GM21360 (cell line): ENCODE results near the gene SLC25A53.
A peak's percentile ranks its signal among the peaks of the same experiment; 100 is the strongest.

Experiments
- ATAC-seq: cut with Tn5 transposase; IDR thresholded peaks from one replicate; pipeline ENCODE4 v1.9.1; 2021; ENCODE audit warnings: mild to moderate bottlenecking, moderate library complexity; ENCODE audit not compliant: unreplicated experiment

SLC25A53 gene, protein sequence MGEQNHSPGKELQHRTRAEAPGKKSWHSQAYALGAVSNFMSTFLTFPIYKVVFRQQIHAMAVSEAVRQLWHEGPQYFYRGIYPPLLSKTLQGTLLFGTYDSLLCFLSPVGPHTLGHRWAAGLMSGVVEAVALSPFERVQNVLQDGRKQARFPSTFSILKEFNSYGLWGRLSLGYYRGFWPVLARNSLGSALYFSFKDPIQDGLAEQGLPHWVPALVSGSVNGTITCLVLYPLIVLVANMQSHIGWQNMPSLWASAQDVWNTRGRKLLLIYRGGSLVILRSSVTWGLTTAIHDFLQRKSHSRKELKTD

DNA sequence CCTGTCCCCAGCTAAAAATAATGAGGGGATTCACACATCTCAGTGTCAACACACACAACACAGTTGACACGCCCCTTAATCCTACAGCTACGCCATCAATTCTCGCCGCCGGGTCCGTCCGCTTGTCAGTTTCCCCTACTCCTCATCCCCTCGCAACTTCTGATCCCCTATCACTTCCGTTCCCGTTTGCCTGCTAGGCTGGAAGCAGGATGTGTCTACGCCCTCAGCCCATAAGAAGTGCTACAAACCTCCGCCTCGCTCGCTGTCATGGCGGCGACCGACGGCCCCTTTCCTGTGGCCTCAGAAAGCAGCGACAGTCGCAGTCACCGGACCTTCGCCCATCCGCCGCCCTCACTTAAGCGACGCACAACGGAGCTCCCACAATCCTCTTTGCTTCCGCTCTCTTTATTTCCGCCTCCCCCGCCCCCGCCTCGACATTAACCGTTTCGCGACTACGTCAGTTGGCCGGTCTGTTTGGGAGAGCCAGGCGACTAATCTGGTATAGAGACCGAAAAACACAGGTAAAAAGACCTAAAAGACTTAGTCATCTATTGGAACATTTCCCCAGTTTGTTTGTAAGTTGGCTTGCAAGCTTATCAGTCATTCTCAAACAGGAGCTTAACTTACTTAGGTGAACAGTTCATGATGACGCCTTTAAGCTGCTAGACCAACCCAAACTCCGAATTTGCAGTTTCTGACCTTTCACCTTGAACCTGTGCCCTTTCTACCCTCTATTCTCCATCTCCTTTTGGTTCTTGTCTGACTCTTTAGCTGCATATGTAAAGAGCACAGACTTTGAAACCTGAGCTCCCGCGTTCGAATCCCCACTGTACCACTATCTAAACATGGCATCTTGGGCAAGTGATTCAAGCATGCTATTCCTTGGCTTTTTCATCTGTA, at the start of gene SLC25A53:
TSS of gene SLC25A53 (minus strand) at position 380 of the 900 bp plus-strand sequence. CDS start 51,752 bp downstream, outside the sequence.
- ATAC-seq, result peak; percentile 89

DNA sequence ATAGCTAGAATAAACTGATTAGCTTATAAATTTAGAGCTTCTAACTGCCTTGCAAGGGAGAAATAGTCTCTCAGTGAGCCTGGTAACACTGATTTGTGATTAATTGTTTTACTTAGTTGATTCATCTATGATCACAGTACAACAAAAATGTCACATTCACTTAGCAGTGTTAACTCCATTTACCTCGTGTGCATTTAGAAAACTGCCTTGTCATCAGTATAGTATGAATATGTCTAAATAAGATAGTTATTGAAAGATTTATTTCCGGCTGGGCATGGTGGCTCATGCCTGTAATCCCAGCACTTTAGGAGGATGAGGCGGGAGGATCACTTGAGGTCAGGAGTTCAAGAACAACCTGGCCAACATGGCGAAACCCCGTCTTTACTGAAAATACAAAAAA, 48.7 kb upstream of the SLC25A53 start:
- no peak for ATAC-seq

DNA sequence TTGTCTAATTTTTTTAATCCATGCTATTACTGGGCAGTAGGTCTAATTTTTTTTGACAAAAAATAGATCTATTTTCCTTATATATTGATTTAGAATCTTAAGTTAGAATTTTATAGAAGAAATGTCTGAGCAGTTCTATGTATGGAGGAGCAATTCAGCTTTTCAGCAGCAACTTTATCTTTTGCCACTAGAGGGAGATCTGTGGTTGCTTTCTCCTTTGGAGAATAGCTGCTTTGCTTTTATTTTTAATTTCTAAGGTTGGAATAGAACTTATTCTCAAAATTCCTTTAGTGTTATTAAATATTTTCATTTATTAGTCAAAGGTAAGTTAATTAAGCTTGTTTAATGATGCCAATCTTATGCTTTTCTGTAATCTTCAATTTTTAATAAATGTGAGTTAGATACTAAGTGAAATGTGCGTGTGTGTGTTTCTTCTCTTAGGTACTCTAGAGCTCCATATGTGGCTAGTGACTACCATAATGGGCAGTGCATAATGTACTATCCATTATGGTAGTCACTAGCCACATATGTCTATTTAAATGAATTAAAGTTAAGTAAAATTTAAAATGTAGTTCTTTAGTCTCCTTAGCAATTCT, 38.8 kb upstream of the SLC25A53 start:
- ATAC-seq, result peak; percentile 74

DNA sequence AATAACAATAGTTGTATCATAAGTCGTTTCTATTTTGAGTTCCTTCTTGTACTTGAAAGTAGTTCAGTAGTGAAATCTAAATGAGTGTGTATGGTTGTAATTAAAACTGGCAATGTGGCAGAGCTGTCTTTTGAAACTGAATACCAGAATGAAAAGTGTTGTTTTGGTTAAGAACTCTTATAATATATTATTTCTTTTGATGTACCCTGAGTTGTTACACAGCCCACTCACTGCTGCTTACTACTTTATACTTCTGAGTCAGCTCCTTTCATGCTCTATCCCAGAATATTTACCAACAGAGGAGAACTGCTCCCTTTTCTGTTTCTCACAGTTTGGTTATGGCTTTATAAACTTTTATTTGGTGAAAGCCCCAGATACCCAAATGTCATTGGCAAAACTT, 38.2 kb upstream of the SLC25A53 start:
- ATAC-seq, result no peak

DNA sequence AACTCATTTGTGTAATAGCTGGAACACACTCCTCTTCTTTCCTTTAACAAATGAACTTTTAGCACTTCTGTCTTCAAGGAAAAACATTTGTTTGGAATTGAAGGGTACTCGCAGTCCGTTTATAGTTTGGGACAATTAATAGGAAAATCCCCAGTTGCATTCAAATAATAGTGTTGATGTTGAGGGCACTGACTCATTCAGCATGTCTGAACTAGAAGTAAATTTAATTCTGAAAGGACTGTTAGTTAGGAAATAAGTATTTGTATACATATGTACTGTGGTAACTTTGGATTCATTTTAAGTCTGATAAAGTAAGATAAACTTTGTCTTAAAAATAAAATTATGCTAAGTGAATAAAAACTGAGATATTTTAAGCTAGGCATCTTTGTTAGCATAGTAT, 36.7 kb upstream of the SLC25A53 start:
- ATAC-seq, result no peak

DNA sequence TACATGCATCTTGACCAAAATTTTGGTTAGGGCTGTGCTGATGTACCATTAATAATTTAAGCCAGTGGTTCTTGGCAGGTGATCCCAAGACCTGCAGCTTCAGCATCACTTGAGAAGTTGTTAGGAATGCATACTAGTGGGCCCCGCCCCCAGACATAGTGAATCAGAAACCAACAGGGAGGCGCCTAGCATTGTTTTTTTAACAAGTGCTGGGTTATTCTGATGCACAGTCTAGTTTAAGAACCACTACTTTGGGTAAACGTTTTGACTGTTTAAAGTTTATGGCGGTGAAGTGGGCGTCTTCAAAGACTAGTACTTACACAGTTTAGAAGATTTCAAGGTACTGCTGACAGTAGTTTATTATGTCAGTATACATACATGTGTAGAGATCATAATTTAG, 33.0 kb upstream of the SLC25A53 start:
- no peak for ATAC-seq

DNA sequence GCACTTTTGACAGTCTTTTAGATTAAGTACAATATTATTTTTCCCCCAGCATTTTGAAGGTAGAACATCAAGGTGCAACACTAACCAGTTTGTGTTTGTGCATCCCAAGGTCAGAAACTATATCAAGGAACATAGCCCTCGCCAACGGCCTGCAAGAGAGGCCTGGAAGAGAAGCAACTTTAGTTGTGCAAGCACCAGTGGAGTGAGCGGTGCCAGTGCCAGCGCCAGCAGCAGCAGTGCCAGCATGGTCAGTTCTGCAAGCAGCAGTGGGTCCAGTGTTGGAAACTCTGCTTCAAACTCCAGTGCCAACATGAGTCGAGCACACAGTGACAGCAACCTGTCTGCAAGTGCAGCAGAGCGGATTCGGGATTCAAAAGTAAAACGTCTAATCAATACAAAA, 31.1 kb upstream of the SLC25A53 start:
- no peak for ATAC-seq

DNA sequence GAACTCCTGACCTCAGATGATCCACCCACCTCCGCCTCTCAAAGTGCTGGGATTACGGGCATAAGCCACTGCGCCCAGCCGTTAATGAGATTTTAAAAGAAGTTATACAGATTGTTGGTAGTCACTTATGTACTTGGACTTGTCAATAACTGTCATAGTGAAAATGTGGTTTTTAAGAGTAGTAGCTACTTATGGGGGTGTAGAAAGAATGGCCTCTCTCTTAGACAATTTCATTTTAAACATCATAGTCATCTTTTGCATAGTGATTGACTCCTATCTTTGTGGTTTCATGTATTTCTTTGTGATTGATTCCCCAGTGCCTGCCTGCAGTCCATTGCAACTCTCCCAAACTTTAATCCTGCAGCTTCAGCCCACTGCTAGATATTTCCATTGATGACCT, 26.9 kb upstream of the SLC25A53 start:
- no peak for ATAC-seq

DNA sequence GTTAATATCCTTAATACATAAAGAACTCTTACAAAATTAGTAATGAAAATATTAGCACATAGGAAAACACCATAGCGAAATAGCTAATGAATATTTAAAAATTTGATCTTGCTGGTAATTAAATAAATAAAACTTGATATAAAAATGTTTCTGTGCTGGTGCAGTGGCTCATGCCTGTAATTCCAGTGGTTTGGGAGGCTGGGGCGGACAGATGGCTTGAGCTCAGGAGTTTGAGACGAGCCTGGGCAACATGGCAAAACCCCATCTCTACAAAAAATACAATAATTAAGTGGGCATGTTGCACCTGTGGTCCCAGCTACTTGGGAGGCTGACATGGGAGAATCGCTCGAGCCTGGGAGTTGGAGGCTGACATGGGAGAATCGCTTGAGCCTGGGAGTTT, 17.0 kb upstream of the SLC25A53 start:
- ATAC-seq, result no peak

DNA sequence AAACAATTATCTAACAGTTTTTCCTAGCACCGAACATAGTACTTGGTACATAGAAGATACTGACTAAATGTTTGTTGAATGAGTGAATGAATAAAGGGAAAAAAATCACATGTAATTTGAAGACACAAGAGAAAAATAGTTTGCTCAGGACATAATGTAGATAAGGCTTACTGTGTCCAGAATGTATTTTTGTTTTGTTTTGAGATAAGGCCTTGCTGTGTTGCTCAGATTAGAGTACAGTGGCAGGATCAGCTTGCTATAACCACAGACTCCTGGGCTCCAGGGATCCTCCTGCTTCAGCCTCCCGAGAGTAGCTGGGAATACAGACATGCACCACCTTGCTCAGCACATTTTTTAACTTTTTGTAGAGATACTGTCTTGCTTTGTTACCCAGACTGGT, 16.0 kb upstream of the SLC25A53 start:
- no peak for ATAC-seq

DNA sequence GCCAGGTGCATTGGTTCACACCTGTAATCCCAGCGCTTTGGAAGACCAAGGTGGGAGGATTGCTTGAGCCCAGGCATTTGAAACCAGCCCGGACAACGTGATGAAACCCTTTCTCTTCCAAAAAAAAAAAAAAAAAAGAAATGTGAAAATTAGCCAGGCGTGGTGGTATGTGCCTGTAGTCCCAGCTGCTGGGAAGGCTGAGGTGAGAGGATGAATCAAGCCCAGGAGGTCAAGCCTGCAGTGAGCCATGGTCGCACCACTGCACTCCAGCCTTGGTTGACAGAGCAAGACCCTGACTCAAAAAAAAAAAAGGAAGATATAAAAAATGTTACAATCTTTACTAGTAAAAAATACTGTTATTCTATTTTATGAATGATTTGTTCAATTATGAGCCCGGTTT, 15.3 kb upstream of the SLC25A53 start:
- ATAC-seq, result no peak

DNA sequence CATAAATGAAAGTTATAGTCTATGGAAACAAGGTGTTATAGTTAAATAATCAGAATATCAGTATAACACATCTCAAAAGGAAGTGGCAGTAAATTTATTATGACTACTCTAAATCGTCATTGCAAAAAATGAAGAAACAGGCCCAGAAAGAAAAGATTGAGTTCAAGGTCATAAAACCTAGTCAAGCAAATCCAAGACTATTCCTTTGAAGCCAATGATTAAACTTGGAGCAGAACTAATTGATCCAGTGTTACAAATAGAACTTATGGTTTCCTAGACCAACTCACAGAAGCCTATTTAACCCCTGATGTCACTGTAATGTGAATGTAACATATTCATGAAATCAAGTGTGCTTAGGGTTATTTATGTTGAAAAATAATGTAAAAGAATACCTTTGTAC, 11.3 kb upstream of the SLC25A53 start:
- no peak for ATAC-seq

DNA sequence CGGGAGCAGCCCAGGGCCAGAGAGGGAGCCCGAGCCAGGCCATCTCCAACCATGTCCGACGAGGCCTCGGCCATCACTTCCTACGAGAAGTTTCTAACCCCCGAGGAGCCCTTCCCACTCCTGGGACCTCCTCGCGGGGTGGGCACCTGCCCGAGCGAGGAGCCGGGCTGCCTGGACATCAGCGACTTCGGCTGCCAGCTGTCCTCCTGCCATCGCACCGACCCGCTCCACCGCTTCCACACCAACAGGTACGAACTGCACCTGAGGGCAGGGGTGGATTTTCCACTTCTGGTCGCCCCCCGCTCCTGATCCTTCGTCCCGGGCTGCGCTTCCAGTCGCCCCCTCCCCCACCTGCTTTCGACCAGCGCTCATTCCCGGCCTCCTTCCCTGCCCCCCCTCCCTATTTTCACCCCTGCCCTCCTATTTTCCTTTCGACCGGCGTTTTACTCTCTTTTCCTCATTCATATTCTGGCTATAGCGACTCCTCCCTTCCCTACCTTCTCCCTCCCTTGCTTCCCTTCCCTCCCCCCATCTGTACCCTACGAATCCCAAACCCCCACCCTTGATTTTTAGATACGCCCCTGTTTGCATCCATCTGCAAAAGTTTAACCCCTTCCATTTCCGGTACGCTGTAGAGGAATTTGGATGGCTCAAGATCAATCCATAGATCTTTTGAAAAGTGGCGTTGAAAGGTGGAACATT, 10.1 kb upstream of the SLC25A53 start:
- ATAC-seq, result no peak

DNA sequence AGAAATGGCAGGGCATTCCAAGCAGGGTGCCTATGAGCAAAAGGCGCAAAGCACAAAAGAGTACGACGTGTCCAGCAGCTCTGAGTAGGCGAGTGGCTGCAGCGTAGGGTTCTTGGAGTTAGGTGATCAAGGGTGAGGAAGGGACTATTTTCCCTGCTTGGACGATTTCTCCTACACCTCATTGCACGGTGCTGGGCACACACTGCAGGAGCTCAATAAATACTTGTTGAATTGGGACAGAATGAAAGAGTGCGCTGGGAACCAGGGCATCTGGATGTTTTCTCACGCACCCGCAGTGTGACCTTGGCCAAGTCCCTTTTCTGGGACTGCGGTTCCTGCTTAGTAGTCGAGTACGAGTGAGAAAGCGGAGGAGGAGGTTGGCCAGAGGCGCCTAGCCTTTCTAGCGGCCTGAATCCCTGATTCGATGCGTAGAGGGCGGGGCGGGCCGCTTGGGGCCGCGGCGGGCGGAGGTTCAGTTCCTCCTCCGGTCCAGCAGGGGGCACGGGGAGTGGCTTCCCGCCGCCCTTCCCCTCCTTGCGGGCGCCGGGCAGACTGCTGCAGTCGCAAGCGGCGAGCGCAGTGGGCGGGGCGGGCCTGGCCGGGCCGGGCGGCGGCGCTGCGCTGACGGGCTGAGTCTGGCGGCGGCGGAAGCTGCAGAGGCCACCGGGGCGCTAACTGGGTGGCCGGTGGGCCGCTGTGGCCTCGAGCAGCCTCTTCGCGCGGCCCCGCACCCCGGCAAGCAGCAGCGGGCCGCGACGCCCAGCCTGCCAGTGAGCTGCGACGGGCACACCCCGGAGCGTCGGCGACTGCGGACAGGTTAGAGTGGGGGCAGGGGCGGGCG, 9.3 kb upstream of the SLC25A53 start, which contains the start of gene FAM199X:
TSS of gene FAM199X (plus strand) at position 560 of the 841 bp plus-strand sequence. CDS start 333 bp downstream, outside the sequence.
- peak; percentile 95 for ATAC-seq

DNA sequence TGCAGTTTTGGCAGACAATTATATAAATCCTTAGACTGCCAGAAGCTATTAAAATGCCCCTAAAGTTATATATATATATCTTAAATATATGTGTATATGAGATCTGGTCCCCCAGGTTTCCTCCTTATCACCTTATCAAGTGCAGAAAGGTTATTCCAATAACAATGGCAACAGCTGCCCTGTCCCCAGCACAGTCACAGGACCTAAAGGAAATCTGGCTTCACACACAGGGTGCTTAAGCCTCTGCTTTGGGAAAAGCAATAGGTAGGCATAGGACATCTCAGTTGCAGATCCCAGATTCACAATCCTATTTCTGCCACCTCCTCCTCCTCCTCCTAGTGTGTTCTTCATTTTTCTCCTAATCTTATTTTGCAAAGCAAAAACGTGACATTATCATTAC, 5.8 kb downstream of the SLC25A53 start:
- no peak for ATAC-seq

DNA sequence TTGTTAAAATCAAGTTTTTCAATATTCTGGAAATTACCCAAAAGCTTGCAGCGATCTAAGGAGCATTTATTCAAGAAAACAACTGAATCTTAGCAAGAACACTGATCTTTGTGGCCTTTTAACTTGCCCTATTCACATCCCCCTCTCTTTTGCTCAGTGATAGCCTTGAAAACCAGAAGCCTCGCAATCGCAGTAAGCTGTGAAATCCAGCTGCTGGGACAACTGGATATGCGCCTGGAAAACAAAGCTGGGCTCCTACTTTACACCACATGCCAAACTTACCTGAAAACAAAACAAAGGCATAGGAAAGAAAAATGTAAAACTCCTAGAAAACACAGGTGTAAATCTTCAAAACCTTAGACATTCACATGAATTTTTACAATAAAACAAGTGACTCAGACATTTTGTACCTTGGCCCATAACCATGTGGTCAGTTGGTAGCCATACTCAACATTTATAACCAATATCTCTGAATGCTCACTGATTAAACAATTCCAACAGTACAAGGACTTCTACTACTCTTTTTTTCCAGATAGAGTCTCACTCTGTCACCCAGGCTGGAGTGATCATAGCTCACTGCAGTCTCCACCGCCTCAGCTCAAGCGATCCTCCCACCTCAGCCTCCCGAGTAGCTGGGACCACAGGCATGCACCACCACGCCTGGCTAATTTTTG, 15.6 kb downstream of the SLC25A53 start:
- ATAC-seq, result no peak

DNA sequence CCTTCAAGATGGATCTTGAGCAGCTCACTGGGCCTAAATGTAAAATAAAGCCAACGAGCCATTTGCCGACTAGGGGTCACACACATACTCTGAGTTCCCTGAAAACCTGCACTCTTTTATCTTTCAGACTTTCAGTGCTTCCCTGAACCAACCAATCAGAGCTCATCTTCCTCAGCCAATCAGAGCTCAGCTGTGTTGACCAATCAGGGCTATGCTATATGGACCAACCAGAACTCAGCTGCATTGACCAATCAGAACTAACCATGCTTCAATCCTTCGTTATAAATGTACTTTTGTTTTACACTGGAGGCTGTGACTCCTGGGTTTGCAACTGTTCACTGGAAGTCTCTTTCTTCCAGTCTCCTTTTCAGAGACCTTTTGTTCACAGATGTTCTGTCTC, 19.3 kb downstream of the SLC25A53 start:
- no peak for ATAC-seq

DNA sequence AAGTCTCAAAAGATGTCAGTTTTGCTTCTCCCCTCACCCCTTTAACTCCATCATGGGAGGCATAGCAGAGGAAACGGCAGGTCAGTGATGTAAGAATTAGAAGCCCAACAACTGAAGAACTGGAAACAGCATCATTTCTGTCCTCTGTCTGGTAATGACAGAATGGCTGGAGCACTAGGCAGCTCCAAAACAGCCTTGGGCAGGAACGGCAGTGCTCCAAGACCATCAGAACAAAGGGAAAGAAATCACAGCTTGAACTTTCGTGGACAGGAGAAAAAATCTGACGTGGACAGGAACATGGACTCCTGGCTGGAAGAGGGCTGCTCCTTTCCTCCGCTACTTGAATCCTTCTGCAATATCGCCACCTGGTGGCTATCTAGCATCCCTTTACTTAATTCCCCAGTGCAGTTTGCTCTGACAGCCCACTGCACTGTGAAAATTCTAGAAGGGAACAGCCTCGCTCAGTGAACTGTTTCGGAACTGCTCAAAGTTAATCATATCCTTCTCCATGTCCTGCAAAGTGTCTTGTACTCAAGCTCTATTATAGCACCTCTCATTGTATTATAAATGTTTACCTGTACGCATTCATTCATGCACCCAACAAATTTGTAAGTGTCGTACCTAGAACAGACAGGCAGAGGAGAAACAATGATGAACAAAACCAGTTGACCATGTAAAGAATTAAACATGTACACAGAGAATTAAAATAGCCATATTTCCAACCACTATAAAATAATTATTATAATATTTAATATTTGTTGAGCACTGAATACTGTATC, 20.4 kb downstream of the SLC25A53 start:
- ATAC-seq, result peak; percentile 88

DNA sequence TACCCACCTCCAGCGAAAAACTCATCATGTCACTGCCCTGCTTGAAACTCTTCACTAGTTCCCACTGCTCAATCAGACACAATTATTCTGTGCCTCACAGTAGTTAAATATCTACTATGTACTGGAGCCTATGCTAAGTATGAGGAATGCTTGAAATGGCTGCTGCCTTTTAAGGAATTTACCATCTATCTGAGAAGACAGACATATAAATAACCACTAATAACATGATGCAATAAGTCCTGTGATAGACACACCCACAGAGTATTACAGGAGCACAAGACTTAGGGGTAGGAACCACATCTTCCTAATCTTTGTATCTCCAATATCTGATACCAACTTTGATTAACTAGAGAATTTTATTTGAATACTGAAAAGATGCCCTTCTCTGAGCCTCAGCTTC, 21.1 kb downstream of the SLC25A53 start:
- no peak for ATAC-seq
